Bronchial epithelial cell (primary cell): Measurements from ENCODE around the gene COL4A1. TPM values are rescaled to one million over a fixed set of nuclear protein-coding genes. Genes with fewer than 3 reads are reported as not detected.

Source experiments
- DNase-seq: peaks from one replicate; pipeline ENCODE4 v3.0.0-alpha.2; 2010; ENCODE audit warnings: low read depth
- FAIRE-seq: peaks from 2 replicates; lab custom pipeline; 2011; peaks lifted over from hg19 to GRCh38; lab: Jason Lieb, UNC
- H3K27me3 ChIP-seq: 2 replicates; pipeline ENCODE4 v1.5.1; 2011; ENCODE audit warnings: low read length; ENCODE audit not compliant: control insufficient read depth, insufficient read depth
- H3K36me3 ChIP-seq: 2 replicates; pipeline ENCODE4 v1.5.1; 2011; ENCODE audit warnings: low read length; ENCODE audit not compliant: control insufficient read depth, insufficient read depth
- H3K4me3 ChIP-seq: 2 replicates; pipeline ENCODE4 v1.5.1; 2011; ENCODE audit warnings: mild to moderate bottlenecking, low read depth, low read length, control low read depth
- total RNA-seq: library from RNA; depleted of rRNA; stranded (reverse); fragments of >200 nt; gene quantifications from 2 replicates; pipeline ENCODE4 v1.2.1, GENCODE V29; 2014
- TF ChIP-seq, protein P1 (sequence below): IDR thresholded peaks from 2 replicates; pipeline ENCODE4 v1.5.1; 2011; ENCODE audit warnings: mild to moderate bottlenecking, moderate library complexity, low read length, control low read depth, inconsistent platforms; ENCODE audit not compliant: insufficient read depth, severe bottlenecking

COL4A1 gene
- total RNA-seq, 1 donor from 2014 or later = 7.4 TPM

DNA sequence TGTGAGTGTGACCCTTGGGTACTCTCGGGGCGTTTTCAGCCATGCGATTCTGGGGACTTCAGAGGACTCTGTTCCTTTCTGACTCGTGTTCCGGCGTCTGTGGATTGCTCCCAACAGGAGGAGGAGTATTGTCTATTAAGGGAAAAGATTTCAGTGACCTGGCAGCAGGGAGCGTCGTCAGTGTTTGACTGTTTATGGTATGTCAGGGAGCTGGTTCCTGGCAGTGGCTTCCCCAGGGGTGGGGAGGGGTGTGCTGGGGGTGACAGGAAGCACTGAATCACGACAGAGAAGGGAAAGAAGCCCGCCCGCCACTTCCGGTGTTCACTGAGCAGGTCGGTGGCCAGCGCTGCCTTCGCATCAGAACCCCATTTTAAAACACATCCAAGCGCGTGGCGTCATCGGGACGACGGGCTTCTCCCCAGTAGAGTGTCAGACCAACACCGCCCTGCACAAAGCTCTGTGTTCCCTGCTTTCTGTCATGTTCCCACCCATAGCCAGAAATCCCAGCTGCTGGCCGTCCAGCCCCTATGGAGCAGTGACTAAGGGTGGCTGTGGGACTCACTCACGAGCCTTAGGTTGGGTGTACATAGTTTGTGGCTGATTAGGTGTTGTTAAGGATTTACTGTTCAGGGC is 34.0 kb upstream of the COL4A1 start:
- FAIRE-seq (no peak), DNase-seq (no peak)
- TF ChIP-seq, protein P1, sequence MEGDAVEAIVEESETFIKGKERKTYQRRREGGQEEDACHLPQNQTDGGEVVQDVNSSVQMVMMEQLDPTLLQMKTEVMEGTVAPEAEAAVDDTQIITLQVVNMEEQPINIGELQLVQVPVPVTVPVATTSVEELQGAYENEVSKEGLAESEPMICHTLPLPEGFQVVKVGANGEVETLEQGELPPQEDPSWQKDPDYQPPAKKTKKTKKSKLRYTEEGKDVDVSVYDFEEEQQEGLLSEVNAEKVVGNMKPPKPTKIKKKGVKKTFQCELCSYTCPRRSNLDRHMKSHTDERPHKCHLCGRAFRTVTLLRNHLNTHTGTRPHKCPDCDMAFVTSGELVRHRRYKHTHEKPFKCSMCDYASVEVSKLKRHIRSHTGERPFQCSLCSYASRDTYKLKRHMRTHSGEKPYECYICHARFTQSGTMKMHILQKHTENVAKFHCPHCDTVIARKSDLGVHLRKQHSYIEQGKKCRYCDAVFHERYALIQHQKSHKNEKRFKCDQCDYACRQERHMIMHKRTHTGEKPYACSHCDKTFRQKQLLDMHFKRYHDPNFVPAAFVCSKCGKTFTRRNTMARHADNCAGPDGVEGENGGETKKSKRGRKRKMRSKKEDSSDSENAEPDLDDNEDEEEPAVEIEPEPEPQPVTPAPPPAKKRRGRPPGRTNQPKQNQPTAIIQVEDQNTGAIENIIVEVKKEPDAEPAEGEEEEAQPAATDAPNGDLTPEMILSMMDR = no peak
- H3K36me3 ChIP-seq = no peaks in the 10 kb centered on the region
- no peaks in the 10 kb centered on the region for H3K27me3 ChIP-seq
- no peak overlapping the region for H3K4me3 ChIP-seq

DNA sequence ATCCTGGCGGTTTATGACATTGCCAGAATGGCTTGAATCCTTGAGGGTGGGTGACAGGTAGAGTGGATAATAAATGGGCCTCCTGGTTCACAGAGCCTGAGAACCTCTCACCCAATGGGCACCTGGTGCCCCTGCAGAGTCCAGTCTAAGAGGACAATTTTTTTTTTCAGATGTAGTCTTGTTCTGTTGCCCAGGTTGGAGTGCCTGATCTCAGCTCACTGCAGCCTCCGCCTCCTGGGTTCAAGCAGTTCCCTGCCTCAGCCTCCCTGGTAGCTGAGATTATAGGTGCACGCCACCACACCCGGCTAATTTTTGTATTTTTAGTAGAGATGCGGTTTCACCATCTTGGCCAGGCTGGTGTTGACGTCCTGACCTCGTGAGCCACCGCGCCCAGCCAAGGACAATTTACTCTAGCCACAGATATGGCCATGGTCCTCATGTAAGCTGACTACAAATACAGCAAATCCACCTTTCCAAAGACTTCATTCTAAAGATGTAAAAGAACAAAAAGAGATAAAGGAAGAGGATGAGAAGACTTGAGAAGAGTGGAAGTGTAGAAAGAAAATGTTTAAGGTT is 33.1 kb upstream of the COL4A1 start:
- Histone ChIP-seq H3K4me3 (no peak overlapping the region), H3K36me3 (no peaks in the 10 kb centered on the region), H3K27me3 (no peaks in the 10 kb centered on the region)
- FAIRE-seq (no peak), DNase-seq (no peak)
- TF ChIP-seq, protein P1 = no peak

DNA sequence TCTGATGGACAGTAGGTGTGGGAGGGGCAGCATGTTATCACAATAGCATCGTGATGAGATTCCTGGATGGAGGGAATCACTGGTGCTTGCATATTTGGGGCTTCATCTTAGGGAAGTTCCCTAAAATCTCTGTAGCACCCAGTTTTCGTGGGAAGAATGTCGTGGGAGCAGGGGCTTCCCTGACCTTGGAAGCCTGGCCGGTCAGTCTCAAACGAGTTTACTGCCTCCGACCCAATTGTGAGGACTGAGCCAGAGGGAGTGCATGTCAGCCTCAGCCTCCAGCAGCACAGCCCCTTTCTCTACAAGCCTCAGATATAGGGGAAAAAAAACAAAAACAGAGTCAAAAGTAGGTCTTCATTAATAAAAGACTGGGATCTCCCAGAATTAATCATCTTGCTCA is 32.3 kb upstream of the COL4A1 start:
- TF ChIP-seq, protein P1 = no peak
- FAIRE-seq (no peak), DNase-seq (no peak)
- no peaks in the 10 kb centered on the region for H3K36me3 ChIP-seq
- H3K4me3 ChIP-seq = no peak overlapping the region
- no peaks in the 10 kb centered on the region for H3K27me3 ChIP-seq

DNA sequence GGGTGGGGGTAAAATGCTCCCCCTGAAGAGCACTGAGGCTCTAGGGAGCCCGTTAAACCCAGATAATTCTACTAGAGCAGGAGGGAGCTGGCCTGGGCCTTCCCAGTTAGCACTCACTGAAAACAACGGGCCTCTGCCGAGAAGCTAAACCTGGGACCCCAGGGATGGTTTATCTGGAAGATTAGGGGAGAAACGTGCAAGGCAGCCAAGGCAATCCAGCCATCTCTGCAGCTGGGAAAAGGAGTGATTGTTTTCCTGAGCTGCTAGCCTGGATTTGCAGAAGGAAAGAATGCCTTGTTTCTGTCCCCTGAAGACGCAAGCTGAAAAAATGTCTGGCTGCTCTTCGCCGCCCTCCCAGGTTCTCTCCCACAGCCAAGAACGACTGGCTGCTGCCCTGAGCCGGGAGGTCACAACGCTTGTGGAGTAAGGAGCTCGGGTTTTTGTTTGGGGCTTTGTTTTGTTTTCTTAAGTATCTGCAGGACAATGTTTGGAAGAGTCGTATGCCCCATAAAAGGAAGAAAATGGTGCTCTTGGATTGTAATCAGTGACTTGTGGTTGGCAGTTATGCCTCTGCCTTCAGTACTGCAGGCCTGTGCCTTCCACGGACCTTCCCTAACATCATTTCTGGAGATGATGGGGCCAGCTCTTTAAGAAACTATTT is 31.6 kb upstream of the COL4A1 start:
- TF ChIP-seq, protein P1 = no peak
- Histone ChIP-seq H3K4me3 (no peak overlapping the region), H3K27me3 (no peaks in the 10 kb centered on the region), H3K36me3 (no peaks in the 10 kb centered on the region)
- DNase-seq = no peak
- FAIRE-seq = no peak

DNA sequence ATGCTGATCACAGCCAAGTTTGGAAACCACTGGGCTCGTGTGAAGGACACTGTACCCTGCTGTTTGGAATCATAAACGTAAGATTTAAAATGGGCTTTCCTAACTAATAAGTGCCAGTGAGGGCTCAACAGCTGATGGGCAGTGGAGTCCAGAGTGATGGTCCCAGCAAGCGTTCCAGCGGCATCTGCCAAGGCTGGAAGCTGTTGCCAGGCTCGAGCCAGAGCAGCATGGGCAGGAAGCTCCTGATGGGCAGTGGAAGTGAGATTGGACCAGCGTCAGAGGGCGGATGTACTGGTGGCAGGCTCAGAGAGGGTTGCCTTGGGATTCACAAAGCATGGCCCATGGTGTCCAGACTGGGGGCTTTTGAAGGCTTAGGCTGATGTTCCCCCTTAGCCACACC is 30.3 kb upstream of the COL4A1 start:
- Histone ChIP-seq H3K4me3 (no peak overlapping the region), H3K36me3 (no peaks in the 10 kb centered on the region), H3K27me3 (no peaks in the 10 kb centered on the region)
- no peak for FAIRE-seq
- no peak for DNase-seq
- TF ChIP-seq, protein P1 = no peak
